ENCODE data around the gene PDIK1L.

Gene PDIK1L

GRCh38 chr1:26079178-26079563, 32.5 kb upstream of the PDIK1L start:
- TF ChIP-seq CTCF (IDR thresholded peaks at IDR 0.05; ENCODE audit: insufficient read depth, missing control alignments), result no peak
- FAIRE-seq, result no peak
- DNase-seq (ENCODE audit: insufficient read length, low spot score), result no peak

GRCh38 chr1:26079960-26080814, 31.4 kb upstream of the PDIK1L start:
- DNase-seq (ENCODE audit: insufficient read length, low spot score), result no peak
- no peak for TF ChIP-seq CTCF (IDR thresholded peaks at IDR 0.05; ENCODE audit: insufficient read depth, missing control alignments)
- FAIRE-seq, result no peak

- TF ChIP-seq CTCF (IDR thresholded peaks at IDR 0.05; ENCODE audit: insufficient read depth, missing control alignments), result no peak
- no peak for FAIRE-seq
- no peak for DNase-seq (ENCODE audit: insufficient read length, low spot score)
These were observed 30.2 kb upstream of the PDIK1L start for GRCh38 chr1:26081267-26082019.

GRCh38 chr1:26082020-26082350, 29.6 kb upstream of the PDIK1L start:
- no peak for DNase-seq (ENCODE audit: insufficient read length, low spot score)
- no peak for FAIRE-seq
- TF ChIP-seq CTCF (IDR thresholded peaks at IDR 0.05; ENCODE audit: insufficient read depth, missing control alignments), result no peak

GRCh38 chr1:26083208-26083607, 28.4 kb upstream of the PDIK1L start:
- no peak for DNase-seq (ENCODE audit: insufficient read length, low spot score)
- FAIRE-seq, result no peak

GRCh38 chr1:26084091-26084561, 27.5 kb upstream of the PDIK1L start:
- no peak for TF ChIP-seq CTCF (IDR thresholded peaks at IDR 0.05; ENCODE audit: insufficient read depth, missing control alignments)
- FAIRE-seq (no peak), DNase-seq (ENCODE audit: insufficient read length, low spot score) (no peak)

More at GRCh38 chr1:26083208-26083607, 28.4 kb upstream of the PDIK1L start:
- TF ChIP-seq CTCF (IDR thresholded peaks at IDR 0.05; ENCODE audit: insufficient read depth, missing control alignments), result no peak

GRCh38 chr1:26084844-26085243, 26.8 kb upstream of the PDIK1L start:
- no peak for TF ChIP-seq CTCF (IDR thresholded peaks at IDR 0.05; ENCODE audit: insufficient read depth, missing control alignments)
- FAIRE-seq, result no peak
- DNase-seq (ENCODE audit: insufficient read length, low spot score), result no peak
